GM12878 (cell line): Measurements from ENCODE around the gene SELENBP1. TPM values are rescaled to one million over a fixed set of nuclear protein-coding genes. Genes with fewer than 3 reads are reported as not detected.

ENCODE experiments used
- ATF7 ChIP-seq: fragments of 450-650 bp; IDR thresholded peaks from 2 replicates; pipeline ENCODE4 v1.6.1; 2016; ENCODE audit warnings: low read depth, mild to moderate bottlenecking
- BRCA1 ChIP-seq: IDR thresholded peaks from 2 replicates; pipeline ENCODE4 v1.6.1; 2011; ENCODE audit warnings: low read depth, low read length, improper control_type of control experiment
- DPF2 ChIP-seq: fragments of 450-650 bp; IDR thresholded peaks from 2 replicates; pipeline ENCODE4 v1.6.1; 2017; ENCODE audit warnings: mild to moderate bottlenecking
- GATAD2B ChIP-seq: fragments of 450-650 bp; conservative IDR thresholded peaks from 2 replicates; pipeline ENCODE4 v1.6.1; 2017; ENCODE audit warnings: low read depth, mild to moderate bottlenecking, moderate library complexity
- MXI1 ChIP-seq: fragments of 150-350 bp; IDR thresholded peaks from 2 replicates; pipeline ENCODE4 v1.6.1; 2011; ENCODE audit warnings: low read depth, mild to moderate bottlenecking, inconsistent platforms, low read length, improper control_type of control experiment
- MYC ChIP-seq: IDR thresholded peaks from 2 replicates; pipeline ENCODE4 v1.6.1; 2011; ENCODE audit warnings: mild to moderate bottlenecking, low read length, moderate library complexity, inconsistent platforms; ENCODE audit not compliant: insufficient read depth, insufficient replicate concordance, insufficient read length, severe bottlenecking
- NBN ChIP-seq: fragments of 450-650 bp; IDR thresholded peaks from 2 replicates; pipeline ENCODE4 v1.6.1; 2016
- SIN3A ChIP-seq: IDR thresholded peaks from 2 replicates; pipeline ENCODE4 v1.6.1; 2012; ENCODE audit warnings: low read depth, low read length, improper control_type of control experiment
- SIX5 ChIP-seq: IDR thresholded peaks from 2 replicates; pipeline ENCODE4 v1.6.1; 2011; ENCODE audit warnings: mild to moderate bottlenecking, low read depth, low read length, moderate library complexity; ENCODE audit not compliant: severe bottlenecking
- SP1 ChIP-seq: IDR thresholded peaks from one replicate; pipeline ENCODE4 v1.6.1; 2011; ENCODE audit warnings: low read depth, low read length
- STAT1 ChIP-seq: fragments of 450-650 bp; conservative IDR thresholded peaks from 2 replicates; pipeline ENCODE4 v1.6.1; 2014; ENCODE audit warnings: antibody characterized with exemption, mild to moderate bottlenecking
- polyA plus RNA-seq, 11 experiments: library from polyadenylated mRNA; depleted of rRNA in 4 of 11; unstranded in 6 of 11; stranded (reverse) in 5 of 11; fragments of >200 nt; fragmentation: Nextera tagmentation in 4 of 11; fragmentation: Illumina TruSeq in 1 of 11; extraction: Ambion mirVana in 4 of 11; extraction: Trizol in 1 of 11; gene quantifications; 1 replicate in 1 of 11; 2 replicates in 10 of 11; pipeline versions ENCODE4 v1.2.1 to v1.2.3, GENCODE V29; 2011 to 2016; ENCODE audit warnings: inconsistent platforms in 2 of 11, missing spikeins in 2 of 11, low read depth in 1 of 11
- total RNA-seq, 4 experiments: library from RNA; depleted of rRNA in 3 of 4; stranded (reverse); fragments of >200 nt in 3 of 4; fragmentation: Illumina TruSeq in 1 of 4; extraction: Trizol in 1 of 4; gene quantifications; 2 replicates each; pipeline versions ENCODE4 v1.2.1 to v1.2.3, GENCODE V29; 2013 to 2021
- TF ChIP-seq, protein P1 (sequence below): fragments of 450-650 bp; conservative IDR thresholded peaks from 2 replicates; pipeline ENCODE4 v1.6.1; 2017; ENCODE audit warnings: mild to moderate bottlenecking, moderate library complexity
- TF ChIP-seq, protein P2 (sequence below): IDR thresholded peaks from 2 replicates; pipeline ENCODE4 v1.6.1; 2012; ENCODE audit warnings: improper control_type of control experiment, low read depth, low read length; ENCODE audit not compliant: insufficient replicate concordance
- TF ChIP-seq, protein P3 (sequence below): IDR thresholded peaks from 2 replicates; pipeline ENCODE4 v1.6.1; 2012; ENCODE audit warnings: low read depth, low read length, improper control_type of control experiment
- TF ChIP-seq, protein P4 (sequence below): fragments of 450-650 bp; IDR thresholded peaks from 2 replicates; pipeline ENCODE4 v1.6.1; 2018; ENCODE audit warnings: borderline replicate concordance, mild to moderate bottlenecking; ENCODE audit not compliant: partially characterized antibody

SELENBP1 gene
- total and polyA plus RNA-seq, 10 of the 15 experiments (the other 5 are each of a cell fraction or from before 2014, with no cell fraction given) = 0.41 TPM; not detected in 9

DNA sequence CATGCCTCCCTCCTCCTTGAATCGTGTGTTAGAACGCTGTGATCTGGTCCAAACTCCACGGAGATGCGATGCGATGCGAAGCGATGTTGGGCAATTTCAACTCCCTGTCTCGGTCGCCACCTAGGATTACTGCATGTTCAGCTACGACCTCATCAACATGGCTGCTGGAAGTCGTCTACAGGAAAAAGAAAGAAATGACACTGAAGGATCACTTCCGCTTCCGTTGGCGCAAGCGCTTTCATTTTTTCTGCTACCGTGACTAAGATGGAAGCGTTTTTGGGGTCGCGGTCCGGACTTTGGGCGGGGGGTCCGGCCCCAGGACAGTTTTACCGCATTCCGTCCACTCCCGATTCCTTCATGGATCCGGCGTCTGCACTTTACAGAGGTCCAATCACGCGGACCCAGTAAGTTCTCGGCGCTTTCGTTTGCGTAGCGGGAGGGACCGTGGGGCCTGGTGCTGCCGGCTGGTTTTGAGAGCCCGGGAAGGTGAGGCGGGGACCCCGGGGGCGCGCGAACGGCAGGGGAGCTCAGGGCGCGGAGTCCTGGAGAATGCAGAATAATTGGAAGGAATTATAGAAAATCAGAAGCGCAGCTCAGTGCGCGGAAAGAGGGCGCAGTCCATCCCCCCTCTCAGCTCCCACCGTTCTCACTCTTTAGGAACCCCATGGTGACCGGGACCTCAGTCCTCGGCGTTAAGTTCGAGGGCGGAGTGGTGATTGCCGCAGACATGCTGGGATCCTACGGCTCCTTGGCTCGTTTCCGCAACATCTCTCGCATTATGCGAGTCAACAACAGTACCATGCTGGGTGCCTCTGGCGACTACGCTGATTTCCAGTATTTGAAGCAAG, 27.0 kb upstream of the SELENBP1 start, which contains the start of gene PSMB4 (continued):
- no peak for TF ChIP-seq BRCA1
- TF ChIP-seq, protein P1, sequence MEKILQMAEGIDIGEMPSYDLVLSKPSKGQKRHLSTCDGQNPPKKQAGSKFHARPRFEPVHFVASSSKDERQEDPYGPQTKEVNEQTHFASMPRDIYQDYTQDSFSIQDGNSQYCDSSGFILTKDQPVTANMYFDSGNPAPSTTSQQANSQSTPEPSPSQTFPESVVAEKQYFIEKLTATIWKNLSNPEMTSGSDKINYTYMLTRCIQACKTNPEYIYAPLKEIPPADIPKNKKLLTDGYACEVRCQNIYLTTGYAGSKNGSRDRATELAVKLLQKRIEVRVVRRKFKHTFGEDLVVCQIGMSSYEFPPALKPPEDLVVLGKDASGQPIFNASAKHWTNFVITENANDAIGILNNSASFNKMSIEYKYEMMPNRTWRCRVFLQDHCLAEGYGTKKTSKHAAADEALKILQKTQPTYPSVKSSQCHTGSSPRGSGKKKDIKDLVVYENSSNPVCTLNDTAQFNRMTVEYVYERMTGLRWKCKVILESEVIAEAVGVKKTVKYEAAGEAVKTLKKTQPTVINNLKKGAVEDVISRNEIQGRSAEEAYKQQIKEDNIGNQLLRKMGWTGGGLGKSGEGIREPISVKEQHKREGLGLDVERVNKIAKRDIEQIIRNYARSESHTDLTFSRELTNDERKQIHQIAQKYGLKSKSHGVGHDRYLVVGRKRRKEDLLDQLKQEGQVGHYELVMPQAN = peak; percentile 66; the same call in 1 of the 2 replicates
- peak; percentile 92 for TF ChIP-seq SIX5
- no peak for TF ChIP-seq MYC
- TF ChIP-seq, protein P2, sequence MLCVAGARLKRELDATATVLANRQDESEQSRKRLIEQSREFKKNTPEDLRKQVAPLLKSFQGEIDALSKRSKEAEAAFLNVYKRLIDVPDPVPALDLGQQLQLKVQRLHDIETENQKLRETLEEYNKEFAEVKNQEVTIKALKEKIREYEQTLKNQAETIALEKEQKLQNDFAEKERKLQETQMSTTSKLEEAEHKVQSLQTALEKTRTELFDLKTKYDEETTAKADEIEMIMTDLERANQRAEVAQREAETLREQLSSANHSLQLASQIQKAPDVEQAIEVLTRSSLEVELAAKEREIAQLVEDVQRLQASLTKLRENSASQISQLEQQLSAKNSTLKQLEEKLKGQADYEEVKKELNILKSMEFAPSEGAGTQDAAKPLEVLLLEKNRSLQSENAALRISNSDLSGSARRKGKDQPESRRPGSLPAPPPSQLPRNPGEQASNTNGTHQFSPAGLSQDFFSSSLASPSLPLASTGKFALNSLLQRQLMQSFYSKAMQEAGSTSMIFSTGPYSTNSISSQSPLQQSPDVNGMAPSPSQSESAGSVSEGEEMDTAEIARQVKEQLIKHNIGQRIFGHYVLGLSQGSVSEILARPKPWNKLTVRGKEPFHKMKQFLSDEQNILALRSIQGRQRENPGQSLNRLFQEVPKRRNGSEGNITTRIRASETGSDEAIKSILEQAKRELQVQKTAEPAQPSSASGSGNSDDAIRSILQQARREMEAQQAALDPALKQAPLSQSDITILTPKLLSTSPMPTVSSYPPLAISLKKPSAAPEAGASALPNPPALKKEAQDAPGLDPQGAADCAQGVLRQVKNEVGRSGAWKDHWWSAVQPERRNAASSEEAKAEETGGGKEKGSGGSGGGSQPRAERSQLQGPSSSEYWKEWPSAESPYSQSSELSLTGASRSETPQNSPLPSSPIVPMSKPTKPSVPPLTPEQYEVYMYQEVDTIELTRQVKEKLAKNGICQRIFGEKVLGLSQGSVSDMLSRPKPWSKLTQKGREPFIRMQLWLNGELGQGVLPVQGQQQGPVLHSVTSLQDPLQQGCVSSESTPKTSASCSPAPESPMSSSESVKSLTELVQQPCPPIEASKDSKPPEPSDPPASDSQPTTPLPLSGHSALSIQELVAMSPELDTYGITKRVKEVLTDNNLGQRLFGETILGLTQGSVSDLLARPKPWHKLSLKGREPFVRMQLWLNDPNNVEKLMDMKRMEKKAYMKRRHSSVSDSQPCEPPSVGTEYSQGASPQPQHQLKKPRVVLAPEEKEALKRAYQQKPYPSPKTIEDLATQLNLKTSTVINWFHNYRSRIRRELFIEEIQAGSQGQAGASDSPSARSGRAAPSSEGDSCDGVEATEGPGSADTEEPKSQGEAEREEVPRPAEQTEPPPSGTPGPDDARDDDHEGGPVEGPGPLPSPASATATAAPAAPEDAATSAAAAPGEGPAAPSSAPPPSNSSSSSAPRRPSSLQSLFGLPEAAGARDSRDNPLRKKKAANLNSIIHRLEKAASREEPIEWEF = peak; percentile 47
- TF ChIP-seq SP1 = no peak
- TF ChIP-seq STAT1 = no peak
- no peak; the same call in 1 of the 2 replicates for TF ChIP-seq GATAD2B
- TF ChIP-seq ATF7 = peak; percentile 76
- TF ChIP-seq, protein P3, sequence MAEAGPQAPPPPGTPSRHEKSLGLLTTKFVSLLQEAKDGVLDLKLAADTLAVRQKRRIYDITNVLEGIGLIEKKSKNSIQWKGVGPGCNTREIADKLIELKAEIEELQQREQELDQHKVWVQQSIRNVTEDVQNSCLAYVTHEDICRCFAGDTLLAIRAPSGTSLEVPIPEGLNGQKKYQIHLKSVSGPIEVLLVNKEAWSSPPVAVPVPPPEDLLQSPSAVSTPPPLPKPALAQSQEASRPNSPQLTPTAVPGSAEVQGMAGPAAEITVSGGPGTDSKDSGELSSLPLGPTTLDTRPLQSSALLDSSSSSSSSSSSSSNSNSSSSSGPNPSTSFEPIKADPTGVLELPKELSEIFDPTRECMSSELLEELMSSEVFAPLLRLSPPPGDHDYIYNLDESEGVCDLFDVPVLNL = 0 out of 2 replicates have a peak, but pooled peaks have one; percentile 16
- TF ChIP-seq MXI1 = peak; percentile 52; the same call in 1 of the 2 replicates
- TF ChIP-seq SIN3A = no peak
- TF ChIP-seq DPF2 = no peak
- TF ChIP-seq, protein P4, sequence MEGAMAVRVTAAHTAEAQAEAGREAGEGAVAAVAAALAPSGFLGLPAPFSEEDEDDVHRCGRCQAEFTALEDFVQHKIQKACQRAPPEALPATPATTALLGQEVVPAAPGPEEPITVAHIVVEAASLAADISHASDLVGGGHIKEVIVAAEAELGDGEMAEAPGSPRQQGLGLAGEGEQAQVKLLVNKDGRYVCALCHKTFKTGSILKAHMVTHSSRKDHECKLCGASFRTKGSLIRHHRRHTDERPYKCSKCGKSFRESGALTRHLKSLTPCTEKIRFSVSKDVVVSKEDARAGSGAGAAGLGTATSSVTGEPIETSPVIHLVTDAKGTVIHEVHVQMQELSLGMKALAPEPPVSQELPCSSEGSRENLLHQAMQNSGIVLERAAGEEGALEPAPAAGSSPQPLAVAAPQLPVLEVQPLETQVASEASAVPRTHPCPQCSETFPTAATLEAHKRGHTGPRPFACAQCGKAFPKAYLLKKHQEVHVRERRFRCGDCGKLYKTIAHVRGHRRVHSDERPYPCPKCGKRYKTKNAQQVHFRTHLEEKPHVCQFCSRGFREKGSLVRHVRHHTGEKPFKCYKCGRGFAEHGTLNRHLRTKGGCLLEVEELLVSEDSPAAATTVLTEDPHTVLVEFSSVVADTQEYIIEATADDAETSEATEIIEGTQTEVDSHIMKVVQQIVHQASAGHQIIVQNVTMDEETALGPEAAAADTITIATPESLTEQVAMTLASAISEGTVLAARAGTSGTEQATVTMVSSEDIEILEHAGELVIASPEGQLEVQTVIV = no peak
- peak; percentile 89 for TF ChIP-seq NBN
